ENCODE measurements around the gene FBXL7.

- TF ChIP-seq CTCF (conservative IDR thresholded peaks at IDR 0.05; ENCODE audit: low read depth in 2 of 2): no peak
- TF ChIP-seq EZH2 (IDR thresholded peaks at IDR 0.05; ENCODE audit: low read depth, unreplicated experiment): no peak
- TF ChIP-seq POLR2AphosphoS5 (IDR thresholded peaks at IDR 0.05; ENCODE audit: low read depth): no peak
- no peak for TF ChIP-seq NANOG (IDR thresholded peaks at IDR 0.05; ENCODE audit: borderline replicate concordance)
- TF ChIP-seq EZH2phosphoT487 (IDR thresholded peaks at IDR 0.05; ENCODE audit: unreplicated experiment): no peak
- TF ChIP-seq REST (IDR thresholded peaks at IDR 0.05; ENCODE audit: unreplicated experiment): no peak
Measured at GRCh38 chr5:15893866-15894265, 393.9 kb downstream of the FBXL7 start.
